GM18907 (cell line): ENCODE measurements around the gene NLRP14.
A peak's percentile ranks its signal among the peaks of the same experiment; 100 is the strongest.

Source experiments
- ATAC-seq: cut with Tn5 transposase; IDR thresholded peaks from one replicate; pipeline ENCODE4 v1.9.1; 2021; ENCODE audit warnings: mild to moderate bottlenecking, moderate library complexity; ENCODE audit not compliant: unreplicated experiment

The NLRP14 gene

GRCh38 chr11:7020183-7020917 is at the start of gene NLRP14, which contains the start of gene ZNF214:
Gene NLRP14 (plus strand): TSS chr11:7020479. CDS start chr11:7038587, 18,108 bp downstream.
Gene ZNF214 (minus strand): TSS chr11:7020346. CDS start chr11:7002835, 17,511 bp downstream.
- ATAC-seq, result peak; percentile 67

- no peak for ATAC-seq
Measured at GRCh38 chr11:6979365-6979764, 40.9 kb upstream of the NLRP14 start.

- ATAC-seq, result no peak
Measured at GRCh38 chr11:6986487-6986886, 33.8 kb upstream of the NLRP14 start.

- no peak for ATAC-seq
Measured at GRCh38 chr11:6988506-6988905, 31.8 kb upstream of the NLRP14 start.

- ATAC-seq, result no peak
Measured at GRCh38 chr11:6991227-6991626, 29.1 kb upstream of the NLRP14 start.

- no peak for ATAC-seq
Measured at GRCh38 chr11:6992026-6992425, 28.3 kb upstream of the NLRP14 start.

- ATAC-seq, result no peak
Measured at GRCh38 chr11:6992457-6993417, 27.5 kb upstream of the NLRP14 start.

- ATAC-seq, result no peak
Measured at GRCh38 chr11:6995703-6996102, 24.6 kb upstream of the NLRP14 start.

GRCh38 chr11:7004482-7004881 is 15.8 kb upstream of the NLRP14 start:
- ATAC-seq, result no peak

- no peak for ATAC-seq
Measured at GRCh38 chr11:7014118-7014517, 6.2 kb upstream of the NLRP14 start.

GRCh38 chr11:7016011-7016410 is 4.3 kb upstream of the NLRP14 start:
- no peak for ATAC-seq

- ATAC-seq, result peak; percentile 32
Measured at GRCh38 chr11:7019500-7020182, 638 bp upstream of the NLRP14 start.

- ATAC-seq, result no peak
Measured at GRCh38 chr11:7021318-7021717, 1.0 kb downstream of the NLRP14 start.

GRCh38 chr11:7028141-7028540 is 7.9 kb downstream of the NLRP14 start:
- no peak for ATAC-seq

- no peak for ATAC-seq
Measured at GRCh38 chr11:7030836-7031235, 10.6 kb downstream of the NLRP14 start.

- no peak for ATAC-seq
Measured at GRCh38 chr11:7031471-7031871, 11.2 kb downstream of the NLRP14 start.

GRCh38 chr11:7032692-7033091 is 12.4 kb downstream of the NLRP14 start:
- ATAC-seq, result no peak

GRCh38 chr11:7034019-7034418 is 13.7 kb downstream of the NLRP14 start:
- ATAC-seq, result no peak

GRCh38 chr11:7046474-7047175 is 26.3 kb downstream of the NLRP14 start:
- ATAC-seq, result no peak

GRCh38 chr11:7050191-7050590 is 29.9 kb downstream of the NLRP14 start:
- ATAC-seq, result no peak
